MCF 10A (cell line): Measurements from ENCODE around the gene DNAI4. TPM values are rescaled to one million over a fixed set of nuclear protein-coding genes. Genes with fewer than 3 reads are reported as not detected.

Source experiments
- BruUV-seq: library from RNA; stranded (reverse); fragments of 400-500 nt; replicated peaks from 2 replicates; lab custom pipeline; 2021; lab: Mats Ljungman, UMichigan
- CTCF ChIA-PET: fragments of 300-600 bp; sonication (Branson Sonifier 250); formaldehyde crosslinking; extraction: SDS; loops from one replicate; lab custom pipeline; 2021; ENCODE audit warnings: antibody characterized with exemption, inconsistent platforms; lab: Yijun Ruan, JAX
- POLR2A ChIA-PET: fragments of 300-600, 350-650 bp; sonication (Branson Sonifier 250); formaldehyde crosslinking; extraction: SDS; loops from one replicate; lab custom pipeline; 2020; ENCODE audit warnings: antibody characterized with exemption, inconsistent platforms; lab: Yijun Ruan, JAX
- DNase-seq: peaks from one replicate; pipeline ENCODE4 v3.0.0-alpha.2; 2018; ENCODE audit not compliant: unreplicated experiment
- H3K27ac Mint-ChIP-seq: one replicate; pipeline ENCODE4 v1.8.0; 2022; ENCODE audit warnings: mild to moderate bottlenecking, low read depth, mixed read lengths; ENCODE audit not compliant: unreplicated experiment
- H3K27me3 Mint-ChIP-seq: one replicate; pipeline ENCODE4 v1.8.0; 2022; ENCODE audit warnings: mixed read lengths; ENCODE audit not compliant: insufficient read depth, unreplicated experiment
- H3K36me3 Mint-ChIP-seq: one replicate; pipeline ENCODE4 v1.8.0; 2022; ENCODE audit warnings: mild to moderate bottlenecking, moderate library complexity, mixed read lengths; ENCODE audit not compliant: insufficient read depth, unreplicated experiment
- H3K4me1 Mint-ChIP-seq: one replicate; pipeline ENCODE4 v1.8.0; 2022; ENCODE audit warnings: mixed read lengths; ENCODE audit not compliant: insufficient read depth, unreplicated experiment
- H3K4me3 Mint-ChIP-seq: one replicate; pipeline ENCODE4 v1.8.0; 2022; ENCODE audit warnings: mild to moderate bottlenecking, moderate library complexity, mixed read lengths; ENCODE audit not compliant: unreplicated experiment
- H3K9me3 Mint-ChIP-seq: one replicate; pipeline ENCODE4 v1.8.0; 2022; ENCODE audit warnings: mixed read lengths; ENCODE audit not compliant: unreplicated experiment
- CTCF ChIP-seq: fragments of 200-600 bp; IDR thresholded peaks from one replicate; pipeline ENCODE4 v1.8.0; 2022; ENCODE audit warnings: antibody characterized with exemption, mild to moderate bottlenecking; ENCODE audit not compliant: unreplicated experiment
- intact Hi-C: fragments of 100-400 bp; cut with micrococcal nuclease; formaldehyde crosslinking; loops from 2 replicates; pipeline ENCODE4 v1.14.1; 2022
- total RNA-seq: library from RNA; stranded (reverse); gene quantifications from 2 replicates; pipeline ENCODE4 v1.2.3, GENCODE V29; 2022

Gene DNAI4
- total RNA-seq, 1 experiment from 2014 or later: 7.2 TPM

- no peak overlapping the region for H3K4me3 Mint-ChIP-seq
- H3K27ac Mint-ChIP-seq: no peak overlapping the region
- peaks cover 44% of the 10 kb centered on the region for H3K4me1 Mint-ChIP-seq
- peaks cover 41% of the 10 kb centered on the region for H3K36me3 Mint-ChIP-seq
- POLR2A ChIA-PET: interaction anchor here (1.8 to 5.2 kb wide), 2 partner anchors 12 to 16 kb away, joined by 10 to 37 read pairs; partner anchors contain the start of genes DNAI4 and MIER1
- intact Hi-C loops: no loop called here
- TF ChIP-seq CTCF: no peak
- DNase-seq: no peak
- CTCF ChIA-PET: interaction anchor here (1.3 to 1.7 kb wide), 2 partner anchors 9 to 208 kb away, joined by 4 to 5 read pairs; no protein-coding TSS in a partner anchor
- no peaks in the 10 kb centered on the region for H3K27me3 Mint-ChIP-seq
- no TSS peak for BruUV-seq
- no peaks in the 10 kb centered on the region for H3K9me3 Mint-ChIP-seq
These were observed 16.3 kb upstream of the DNAI4 start for GRCh38 chr1:66940981-66941380.

- DNase-seq: peak; percentile 38
- TF ChIP-seq CTCF: no peak
- H3K36me3 Mint-ChIP-seq: peaks cover 41% of the 10 kb centered on the region
- intact Hi-C loops: loop anchor here (10.0 kb wide), 1 partner anchor 1514 kb away; the partner anchor contains the start of genes LEPR and LEPROT
- H3K27ac Mint-ChIP-seq: peak overlapping the region; percentile 23
- CTCF ChIA-PET: interaction anchor here (1.7 kb wide), 1 partner anchor 211 kb away, joined by 11 read pairs; no protein-coding TSS in a partner anchor
- POLR2A ChIA-PET: interaction anchor here (0.7 to 5.2 kb wide), 4 partner anchors 9 to 636 kb away, joined by 3 to 37 read pairs (median 13); partner anchors contain the start of genes DNAI4 and MIER1
- H3K9me3 Mint-ChIP-seq: no peaks in the 10 kb centered on the region
- no TSS peak for BruUV-seq
- no peaks in the 10 kb centered on the region for H3K27me3 Mint-ChIP-seq
- H3K4me1 Mint-ChIP-seq: peaks cover 38% of the 10 kb centered on the region
- H3K4me3 Mint-ChIP-seq: no peak overlapping the region
These were observed 14.0 kb upstream of the DNAI4 start for GRCh38 chr1:66938613-66939012.

GRCh38 chr1:66937529-66938234 is 13.0 kb upstream of the DNAI4 start:
- Mint-ChIP-seq H3K27me3 (no peaks in the 10 kb centered on the region), H3K9me3 (no peaks in the 10 kb centered on the region), H3K4me1 (peaks cover 38% of the 10 kb centered on the region), H3K36me3 (peaks cover 41% of the 10 kb centered on the region), H3K27ac (peak overlapping the region; percentile 51), H3K4me3 (no peak overlapping the region)
- ChIA-PET POLR2A (interaction anchor here (3.0 to 5.2 kb wide), 2 partner anchors 9 to 12 kb away, joined by 23 to 37 read pairs; partner anchors contain the start of genes DNAI4 and MIER1), CTCF (interaction anchor here (0.5 to 1.7 kb wide), 3 partner anchors 14 to 211 kb away, joined by 3 to 11 read pairs (median 3); no protein-coding TSS in a partner anchor)
- no peak for TF ChIP-seq CTCF
- intact Hi-C loops: loop anchor here (10.0 kb wide), 1 partner anchor 1513 kb away; the partner anchor contains the start of genes LEPR and LEPROT
- no TSS peak for BruUV-seq
- DNase-seq: no peak
